GM12874 (cell line): ENCODE results near the gene PSIP1.

Experiments
- CTCF ChIP-seq: IDR thresholded peaks from 2 replicates; pipeline ENCODE4 v1.5.1; 2011; ENCODE audit warnings: low read depth, mild to moderate bottlenecking, control low read depth, low read length, moderate library complexity; ENCODE audit not compliant: insufficient read depth

The PSIP1 gene

DNA sequence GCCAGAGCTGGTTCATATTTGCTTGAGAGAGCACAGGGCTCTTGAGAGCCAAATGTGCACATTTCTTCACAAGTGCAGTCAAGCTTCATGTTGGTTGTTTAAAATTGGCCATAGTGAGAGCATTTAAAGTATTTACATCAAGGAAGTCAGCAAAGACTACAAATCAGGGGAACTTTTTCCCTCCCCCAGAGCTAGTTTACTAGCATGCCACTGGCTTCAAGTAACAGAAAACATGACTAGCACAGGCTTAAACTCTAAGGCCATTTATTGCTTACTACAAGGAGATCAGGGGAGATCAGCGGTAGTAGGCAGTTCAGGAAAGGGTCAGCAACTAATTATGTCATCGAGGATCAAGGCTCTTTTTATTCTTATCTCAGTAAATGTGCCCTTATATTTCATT, 31.1 kb upstream of the PSIP1 start:
- no peak for TF ChIP-seq CTCF

DNA sequence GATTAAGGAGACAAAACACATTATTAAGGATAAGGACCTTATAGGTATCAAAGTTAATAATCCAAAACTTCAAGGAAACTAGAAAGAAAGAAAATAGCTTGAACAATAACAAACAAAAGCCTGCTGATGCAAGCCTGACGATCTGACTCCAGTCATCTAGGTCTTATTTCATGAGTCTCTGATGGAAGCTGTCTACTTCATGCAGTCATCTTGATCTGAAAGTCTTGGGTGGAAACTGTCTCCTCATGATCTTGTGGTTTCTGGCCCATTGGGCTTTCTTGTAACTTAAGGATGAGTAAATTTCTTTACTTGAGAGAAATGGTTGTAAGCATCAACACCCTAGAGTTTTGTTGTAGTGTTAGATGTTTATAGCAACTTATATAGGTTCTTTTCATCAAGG, 20.6 kb upstream of the PSIP1 start:
- TF ChIP-seq CTCF, result no peak

DNA sequence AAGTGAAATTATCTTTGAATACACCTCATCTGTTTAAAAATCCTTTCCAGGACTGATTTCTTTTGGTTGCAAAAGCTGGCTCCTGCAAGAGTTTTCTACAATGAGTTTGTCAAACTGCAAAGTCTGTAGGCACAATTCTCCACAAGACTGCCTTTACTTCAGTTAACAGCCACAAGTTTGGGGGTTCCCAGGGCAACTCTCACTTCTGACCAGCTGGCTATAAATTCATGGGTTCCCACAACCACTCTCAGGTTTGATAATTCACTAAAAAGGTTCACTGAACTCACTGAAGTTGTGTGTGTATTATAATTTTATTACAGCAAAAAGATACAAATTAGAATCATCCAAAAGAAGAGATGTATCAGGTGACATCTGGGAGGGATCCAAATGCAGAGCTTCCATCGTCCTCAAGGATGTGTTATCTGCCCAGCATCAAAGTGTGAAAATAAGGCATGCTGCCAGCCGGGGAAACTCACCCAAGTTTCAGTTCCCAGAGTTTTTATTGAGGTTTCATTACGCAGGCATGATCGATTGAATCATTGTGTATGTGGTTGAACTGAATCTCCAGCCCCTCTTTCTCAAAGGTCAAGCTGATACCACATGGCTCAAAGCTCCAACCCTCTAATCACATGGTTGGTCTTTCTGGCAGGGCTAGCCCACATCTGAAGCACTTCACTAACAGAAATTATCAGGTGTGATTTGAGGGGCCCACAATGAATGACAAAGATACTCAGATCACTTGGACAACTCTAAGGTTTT, 19.0 kb upstream of the PSIP1 start:
- TF ChIP-seq CTCF, result no peak

GRCh38 chr9:15525958-15526357, 15.2 kb upstream of the PSIP1 start:
- TF ChIP-seq CTCF, result no peak

GRCh38 chr9:15524845-15525455, 14.2 kb upstream of the PSIP1 start:
- no peak for TF ChIP-seq CTCF

DNA sequence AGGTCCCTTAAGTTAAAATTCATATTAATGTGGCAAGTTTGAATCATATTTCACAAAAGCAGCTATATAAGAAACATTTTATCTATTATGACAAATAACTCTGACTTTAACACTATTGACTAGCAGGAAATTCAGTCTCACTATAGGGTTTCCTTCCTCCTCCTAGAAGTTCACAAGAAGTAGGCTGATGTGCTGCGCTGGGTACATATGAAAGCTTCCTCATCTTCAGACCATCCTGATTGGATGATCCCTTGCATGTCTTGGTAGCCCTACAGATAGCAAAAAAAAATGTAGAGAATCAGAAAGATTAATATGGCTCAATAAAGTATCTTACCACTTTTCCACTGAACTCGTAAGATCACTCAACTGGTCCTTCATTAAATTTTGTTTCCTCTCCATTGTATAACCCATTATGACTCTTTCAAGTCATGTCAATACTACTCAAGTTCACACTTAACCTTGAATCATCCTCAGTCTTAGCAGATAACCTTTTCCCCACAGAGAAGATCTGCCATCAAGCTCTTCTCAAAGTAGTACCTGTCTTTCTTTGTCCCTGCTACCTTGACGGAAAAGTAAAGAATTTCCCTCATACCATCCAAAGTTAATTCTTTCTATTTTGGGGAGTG, 11.5 kb upstream of the PSIP1 start:
- TF ChIP-seq CTCF, result no peak

- no peak for TF ChIP-seq CTCF
Measured at GRCh38 chr9:15521254-15521653, 10.5 kb upstream of the PSIP1 start.
